Caco-2 (cell line): ENCODE results near the gene TUB. TPM values are rescaled to one million over a fixed set of nuclear protein-coding genes. Genes with fewer than 3 reads are reported as not detected.

Experiments used
- BruUV-seq: library from RNA; stranded (reverse); fragments of 400-500 nt; replicated peaks from 2 replicates; lab custom pipeline; 2021; lab: Mats Ljungman, UMichigan
- CTCF ChIA-PET: fragments of 300-600 bp; sonication (Branson Sonifier 250); formaldehyde crosslinking; loops from one replicate; lab custom pipeline; 2022; ENCODE audit warnings: antibody characterized with exemption; lab: Charles Lee
- POLR2A ChIA-PET: fragments of 300-600 bp; sonication (Branson Sonifier 250); formaldehyde crosslinking; loops from one replicate; lab custom pipeline; 2022; ENCODE audit warnings: antibody characterized with exemption; lab: Charles Lee
- DNase-seq, 2 experiments: peaks; one replicate each; pipeline versions ENCODE4 v3.0.0 to v3.0.0-alpha.2; 2020 to 2022
- H3K27me3 ChIP-seq: replicated peaks from 2 replicates; pipeline ENCODE4 v1.6.0; 2011; ENCODE audit warnings: low read length; ENCODE audit not compliant: control insufficient read depth, insufficient read depth
- H3K36me3 ChIP-seq: 2 replicates; pipeline ENCODE4 v1.5.1; 2011; ENCODE audit warnings: low read length; ENCODE audit not compliant: control insufficient read depth, insufficient read depth
- H3K4me1 ChIP-seq: fragments of 250-450 bp; sonication (Bioruptor Pico); 2 replicates; pipeline ENCODE4 v1.5.1; 2020; ENCODE audit warnings: mild to moderate bottlenecking
- H3K4me3 ChIP-seq: 2 replicates; pipeline ENCODE4 v1.5.1; 2011; ENCODE audit warnings: low read depth, mild to moderate bottlenecking, control low read depth, low read length
- H3K9me3 ChIP-seq: fragments of 250-450 bp; sonication (Bioruptor Pico); 2 replicates; pipeline ENCODE4 v1.5.1; 2020; ENCODE audit warnings: mild to moderate bottlenecking, moderate library complexity
- H3K27ac Mint-ChIP-seq: one replicate; pipeline ENCODE4 v1.8.0; 2022; ENCODE audit warnings: mixed read lengths; ENCODE audit not compliant: unreplicated experiment
- H3K27me3 Mint-ChIP-seq: one replicate; pipeline ENCODE4 v1.8.0; 2022; ENCODE audit warnings: mixed read lengths; ENCODE audit not compliant: insufficient read depth, unreplicated experiment
- H3K36me3 Mint-ChIP-seq: one replicate; pipeline ENCODE4 v1.8.0; 2022; ENCODE audit warnings: mild to moderate bottlenecking, mixed read lengths; ENCODE audit not compliant: insufficient read depth, unreplicated experiment
- H3K4me1 Mint-ChIP-seq: one replicate; pipeline ENCODE4 v1.8.0; 2022; ENCODE audit warnings: low read depth, mixed read lengths; ENCODE audit not compliant: unreplicated experiment
- H3K4me3 Mint-ChIP-seq: one replicate; pipeline ENCODE4 v1.8.0; 2022; ENCODE audit warnings: mild to moderate bottlenecking, moderate library complexity, mixed read lengths; ENCODE audit not compliant: unreplicated experiment
- H3K9me3 Mint-ChIP-seq: one replicate; pipeline ENCODE4 v1.8.0; 2022; ENCODE audit warnings: mixed read lengths; ENCODE audit not compliant: unreplicated experiment
- intact Hi-C: fragments of 100-400 bp; cut with micrococcal nuclease; formaldehyde crosslinking; loops from one replicate; pipeline ENCODE4 v1.10.0; 2022; ENCODE audit not compliant: unreplicated experiment
- total RNA-seq: library from RNA; stranded (reverse); gene quantifications from 2 replicates; pipeline ENCODE4 v1.2.3, GENCODE V29; 2022
- TF ChIP-seq, protein P1 (sequence below), 2 experiments: fragments of 200-600 bp in 1 of 2; IDR thresholded peaks; 1 replicate in 1 of 2; 2 replicates in 1 of 2; pipeline versions ENCODE4 v1.5.1 to v1.8.0; 2011 to 2022; ENCODE audit warnings: antibody characterized with exemption in 1 of 2, control low read depth in 1 of 2, inconsistent platforms in 1 of 2, low read depth in 1 of 2, low read length in 1 of 2, mild to moderate bottlenecking in 1 of 2, moderate library complexity in 1 of 2; ENCODE audit not compliant: insufficient read depth in 1 of 2, severe bottlenecking in 1 of 2, unreplicated experiment in 1 of 2

The TUB gene
- total RNA-seq, 1 experiment from 2014 or later: not detected

DNA sequence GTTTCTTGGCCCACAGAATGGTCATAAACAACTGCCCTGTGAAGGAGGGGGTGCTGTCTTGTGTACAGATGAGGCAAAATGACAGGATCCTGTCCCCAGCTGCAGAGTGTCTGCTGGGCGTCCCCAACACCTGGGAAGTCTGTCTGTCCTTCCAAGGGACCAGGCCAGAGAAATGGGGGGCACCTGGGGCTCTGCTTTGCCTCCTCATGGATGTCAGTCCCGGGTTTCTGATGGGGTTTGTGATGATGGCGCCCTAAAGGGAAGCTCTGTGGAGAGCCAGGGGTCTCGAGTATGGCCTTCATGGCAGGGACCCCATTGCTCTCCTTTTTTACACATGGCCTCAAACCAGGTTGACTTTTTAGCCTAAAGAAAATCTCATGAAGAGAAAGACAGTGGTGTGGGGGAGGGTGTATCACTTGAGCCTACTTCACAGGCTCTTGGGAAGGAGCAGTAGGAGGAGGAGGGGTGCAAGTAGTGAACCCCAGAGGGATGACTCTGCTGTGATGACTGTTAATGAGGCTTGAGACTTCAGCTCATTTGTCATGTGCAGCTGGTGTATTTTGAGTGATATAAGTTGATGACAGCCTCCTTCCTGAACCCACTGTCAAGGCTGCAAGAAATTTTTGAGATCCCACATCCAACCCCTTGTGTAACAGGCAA is 40.6 kb upstream of the TUB start:
- H3K27ac Mint-ChIP-seq: no peak overlapping the region
- no peak overlapping the region for H3K4me3 ChIP-seq
- BruUV-seq: no TSS peak
- H3K27me3 Mint-ChIP-seq: peaks cover 17% of the 10 kb centered on the region
- CTCF ChIA-PET: no interaction called here
- H3K4me1 Mint-ChIP-seq: no peaks in the 10 kb centered on the region
- H3K36me3 ChIP-seq: no peaks in the 10 kb centered on the region
- TF ChIP-seq, protein P1, sequence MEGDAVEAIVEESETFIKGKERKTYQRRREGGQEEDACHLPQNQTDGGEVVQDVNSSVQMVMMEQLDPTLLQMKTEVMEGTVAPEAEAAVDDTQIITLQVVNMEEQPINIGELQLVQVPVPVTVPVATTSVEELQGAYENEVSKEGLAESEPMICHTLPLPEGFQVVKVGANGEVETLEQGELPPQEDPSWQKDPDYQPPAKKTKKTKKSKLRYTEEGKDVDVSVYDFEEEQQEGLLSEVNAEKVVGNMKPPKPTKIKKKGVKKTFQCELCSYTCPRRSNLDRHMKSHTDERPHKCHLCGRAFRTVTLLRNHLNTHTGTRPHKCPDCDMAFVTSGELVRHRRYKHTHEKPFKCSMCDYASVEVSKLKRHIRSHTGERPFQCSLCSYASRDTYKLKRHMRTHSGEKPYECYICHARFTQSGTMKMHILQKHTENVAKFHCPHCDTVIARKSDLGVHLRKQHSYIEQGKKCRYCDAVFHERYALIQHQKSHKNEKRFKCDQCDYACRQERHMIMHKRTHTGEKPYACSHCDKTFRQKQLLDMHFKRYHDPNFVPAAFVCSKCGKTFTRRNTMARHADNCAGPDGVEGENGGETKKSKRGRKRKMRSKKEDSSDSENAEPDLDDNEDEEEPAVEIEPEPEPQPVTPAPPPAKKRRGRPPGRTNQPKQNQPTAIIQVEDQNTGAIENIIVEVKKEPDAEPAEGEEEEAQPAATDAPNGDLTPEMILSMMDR (IDR thresholded peaks at IDR 0.05; ENCODE audit: insufficient read depth in 1 of 2, low read depth in 1 of 2, low read length in 1 of 2, severe bottlenecking in 1 of 2, unreplicated experiment in 1 of 2): no peak
- intact Hi-C loops: no loop called here
- DNase-seq: no peak
- no peaks in the 10 kb centered on the region for H3K9me3 ChIP-seq
- no peaks in the 10 kb centered on the region for H3K36me3 Mint-ChIP-seq
- H3K27me3 ChIP-seq: no peaks in the 10 kb centered on the region
- no peaks in the 10 kb centered on the region for H3K4me1 ChIP-seq
- POLR2A ChIA-PET: no interaction called here
- H3K4me3 Mint-ChIP-seq: no peak overlapping the region
- H3K9me3 Mint-ChIP-seq: no peaks in the 10 kb centered on the region

DNA sequence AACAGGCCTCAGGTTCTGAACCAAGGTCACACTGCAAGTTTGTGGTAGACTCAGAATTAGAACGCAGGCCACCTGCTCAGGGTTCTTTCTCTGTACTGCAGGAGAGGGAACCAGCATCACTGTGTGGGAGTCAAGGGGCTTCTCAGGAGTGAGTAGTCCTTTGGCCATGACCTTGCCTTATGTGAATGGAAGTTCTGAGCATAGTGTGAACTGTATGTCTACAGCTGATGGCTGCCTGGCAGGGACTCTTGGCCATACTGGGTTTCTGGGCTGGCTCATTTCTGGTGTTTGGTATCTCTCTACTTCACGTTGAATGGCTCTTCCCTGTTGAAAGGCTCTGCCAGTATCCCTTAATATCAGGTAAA is 40.1 kb upstream of the TUB start:
- no TSS peak for BruUV-seq
- CTCF ChIA-PET: no interaction called here
- Histone ChIP-seq H3K4me3 (no peak overlapping the region), H3K4me1 (no peaks in the 10 kb centered on the region), H3K9me3 (no peaks in the 10 kb centered on the region), H3K36me3 (no peaks in the 10 kb centered on the region), H3K27me3 (no peaks in the 10 kb centered on the region)
- H3K27ac Mint-ChIP-seq: no peak overlapping the region
- no peak overlapping the region for H3K4me3 Mint-ChIP-seq
- no peak for DNase-seq
- TF ChIP-seq, protein P1 (IDR thresholded peaks at IDR 0.05; ENCODE audit: insufficient read depth in 1 of 2, low read depth in 1 of 2, low read length in 1 of 2, severe bottlenecking in 1 of 2, unreplicated experiment in 1 of 2): no peak
- no peaks in the 10 kb centered on the region for H3K9me3 Mint-ChIP-seq
- peaks cover 17% of the 10 kb centered on the region for H3K27me3 Mint-ChIP-seq
- H3K4me1 Mint-ChIP-seq: no peaks in the 10 kb centered on the region
- no peaks in the 10 kb centered on the region for H3K36me3 Mint-ChIP-seq
- intact Hi-C loops: no loop called here
- POLR2A ChIA-PET: no interaction called here

DNA sequence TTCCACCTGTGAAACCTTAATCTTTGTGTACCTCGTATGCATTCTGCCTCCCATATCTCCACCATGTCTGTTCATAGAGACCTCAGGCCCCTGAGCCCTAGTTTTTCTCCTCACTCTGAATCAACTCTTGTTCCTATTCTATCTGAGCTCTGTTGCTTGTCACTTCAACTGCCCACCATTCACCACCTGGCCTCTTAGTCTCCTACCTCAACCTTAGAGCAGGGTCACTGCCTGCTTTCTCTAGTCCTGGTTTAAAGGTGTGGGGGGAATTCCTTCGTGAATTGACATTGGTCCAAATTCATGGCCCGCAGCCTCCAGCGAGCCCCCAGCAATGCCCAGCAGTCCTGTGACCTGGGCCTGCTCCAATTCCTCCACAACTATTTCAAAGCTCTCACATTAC is 39.4 kb upstream of the TUB start:
- Mint-ChIP-seq H3K36me3 (no peaks in the 10 kb centered on the region), H3K9me3 (no peaks in the 10 kb centered on the region), H3K4me1 (no peaks in the 10 kb centered on the region), H3K4me3 (no peak overlapping the region), H3K27me3 (peaks cover 23% of the 10 kb centered on the region), H3K27ac (no peak overlapping the region)
- TF ChIP-seq, protein P1 (IDR thresholded peaks at IDR 0.05; ENCODE audit: insufficient read depth in 1 of 2, low read depth in 1 of 2, low read length in 1 of 2, severe bottlenecking in 1 of 2, unreplicated experiment in 1 of 2): no peak
- no peaks in the 10 kb centered on the region for H3K4me1 ChIP-seq
- H3K4me3 ChIP-seq: no peak overlapping the region
- intact Hi-C loops: no loop called here
- no peaks in the 10 kb centered on the region for H3K9me3 ChIP-seq
- no peak for DNase-seq
- ChIA-PET POLR2A (no interaction called here), CTCF (no interaction called here)
- no peaks in the 10 kb centered on the region for H3K27me3 ChIP-seq
- no peaks in the 10 kb centered on the region for H3K36me3 ChIP-seq
- BruUV-seq: no TSS peak
